Measurements from ENCODE around the gene XCL2. TPM values are rescaled to one million over a fixed set of nuclear protein-coding genes. Genes with fewer than 3 reads are reported as not detected.
"Not testable (repeated sequence)": the region's sequence is repeated elsewhere in the genome, so short reads cannot be mapped to it uniquely, and the experiment has no call there.

Gene XCL2
- total RNA-seq, 1 donor: 12.7 TPM

GRCh38 chr1:168545678-168546552 is 2.1 kb upstream of the XCL2 start:
- not testable (repeated sequence) for H3K27me3 ChIP-seq (ENCODE audit: insufficient read depth, low read length); H3K4me1 ChIP-seq (ENCODE audit: insufficient read depth, low read length); H3K9me3 ChIP-seq (ENCODE audit: low read depth, low read length); H3K4me3 ChIP-seq (ENCODE audit: low read length)

GRCh38 chr1:168542978-168543377 is 819 bp downstream of the XCL2 start:
- H3K4me1 ChIP-seq (ENCODE audit: insufficient read depth, low read length); H3K27me3 ChIP-seq (ENCODE audit: insufficient read depth, low read length); H3K9me3 ChIP-seq (ENCODE audit: low read depth, low read length); H3K4me3 ChIP-seq (ENCODE audit: low read length): not testable (repeated sequence)

GRCh38 chr1:168540798-168541197 is 3.0 kb downstream of the XCL2 start:
- not testable (repeated sequence) for H3K27me3 ChIP-seq (ENCODE audit: insufficient read depth, low read length); H3K4me3 ChIP-seq (ENCODE audit: low read length); H3K4me1 ChIP-seq (ENCODE audit: insufficient read depth, low read length); H3K9me3 ChIP-seq (ENCODE audit: low read depth, low read length)

- H3K4me3 ChIP-seq (ENCODE audit: low read length): no peak overlapping the region
- no peaks in the 10 kb centered on the region for H3K9me3 ChIP-seq (ENCODE audit: low read depth, low read length)
- no peaks in the 10 kb centered on the region for H3K27me3 ChIP-seq (ENCODE audit: insufficient read depth, low read length)
- H3K4me1 ChIP-seq (ENCODE audit: insufficient read depth, low read length): peaks cover 44% of the 10 kb centered on the region
These were observed 8.3 kb downstream of the XCL2 start for GRCh38 chr1:168535536-168535935.

- H3K4me1 ChIP-seq (ENCODE audit: insufficient read depth, low read length): peaks cover 56% of the 10 kb centered on the region
- no peaks in the 10 kb centered on the region for H3K27me3 ChIP-seq (ENCODE audit: insufficient read depth, low read length)
- H3K4me3 ChIP-seq (ENCODE audit: low read length): no peak overlapping the region
- no peaks in the 10 kb centered on the region for H3K9me3 ChIP-seq (ENCODE audit: low read depth, low read length)
These were observed 12.0 kb downstream of the XCL2 start for GRCh38 chr1:168531615-168532345.

- Histone ChIP-seq H3K9me3 (ENCODE audit: low read depth, low read length) (no peaks in the 10 kb centered on the region), H3K27me3 (ENCODE audit: insufficient read depth, low read length) (no peaks in the 10 kb centered on the region), H3K4me3 (ENCODE audit: low read length) (no peak overlapping the region), H3K4me1 (ENCODE audit: insufficient read depth, low read length) (peaks cover 38% of the 10 kb centered on the region)
These were observed 14.3 kb downstream of the XCL2 start for GRCh38 chr1:168529518-168529917.

- Histone ChIP-seq H3K27me3 (ENCODE audit: insufficient read depth, low read length) (no peaks in the 10 kb centered on the region), H3K4me3 (ENCODE audit: low read length) (no peak overlapping the region), H3K9me3 (ENCODE audit: low read depth, low read length) (peaks cover 4% of the 10 kb centered on the region), H3K4me1 (ENCODE audit: insufficient read depth, low read length) (peaks cover 44% of the 10 kb centered on the region)
These were observed 22.3 kb downstream of the XCL2 start for GRCh38 chr1:168521401-168522000.

- Histone ChIP-seq H3K4me3 (ENCODE audit: low read length) (no peak overlapping the region), H3K4me1 (ENCODE audit: insufficient read depth, low read length) (peaks cover 44% of the 10 kb centered on the region), H3K27me3 (ENCODE audit: insufficient read depth, low read length) (no peaks in the 10 kb centered on the region), H3K9me3 (ENCODE audit: low read depth, low read length) (peaks cover 4% of the 10 kb centered on the region)
These were observed 23.0 kb downstream of the XCL2 start for GRCh38 chr1:168520832-168521231.

- H3K9me3 ChIP-seq (ENCODE audit: low read depth, low read length): peaks cover 4% of the 10 kb centered on the region
- no peaks in the 10 kb centered on the region for H3K27me3 ChIP-seq (ENCODE audit: insufficient read depth, low read length)
- H3K4me1 ChIP-seq (ENCODE audit: insufficient read depth, low read length): peaks cover 46% of the 10 kb centered on the region
- no peak overlapping the region for H3K4me3 ChIP-seq (ENCODE audit: low read length)
These were observed 23.6 kb downstream of the XCL2 start for GRCh38 chr1:168520052-168520751.

- H3K9me3 ChIP-seq (ENCODE audit: low read depth, low read length): peaks cover 1% of the 10 kb centered on the region
- H3K4me1 ChIP-seq (ENCODE audit: insufficient read depth, low read length): peaks cover 60% of the 10 kb centered on the region
- H3K4me3 ChIP-seq (ENCODE audit: low read length): no peak overlapping the region
- no peaks in the 10 kb centered on the region for H3K27me3 ChIP-seq (ENCODE audit: insufficient read depth, low read length)
These were observed 25.0 kb downstream of the XCL2 start for GRCh38 chr1:168518813-168519212.

- Histone ChIP-seq H3K27me3 (ENCODE audit: insufficient read depth, low read length) (no peaks in the 10 kb centered on the region), H3K4me3 (ENCODE audit: low read length) (no peak overlapping the region), H3K9me3 (ENCODE audit: low read depth, low read length) (no peaks in the 10 kb centered on the region), H3K4me1 (ENCODE audit: insufficient read depth, low read length) (peaks cover 62% of the 10 kb centered on the region)
These were observed 25.6 kb downstream of the XCL2 start for GRCh38 chr1:168518201-168518689.

- Histone ChIP-seq H3K27me3 (ENCODE audit: insufficient read depth, low read length) (no peaks in the 10 kb centered on the region), H3K9me3 (ENCODE audit: low read depth, low read length) (no peaks in the 10 kb centered on the region), H3K4me3 (ENCODE audit: low read length) (no peak overlapping the region), H3K4me1 (ENCODE audit: insufficient read depth, low read length) (peaks cover 40% of the 10 kb centered on the region)
These were observed 29.3 kb downstream of the XCL2 start for GRCh38 chr1:168514455-168514854.

GRCh38 chr1:168513656-168514404 is 30.0 kb downstream of the XCL2 start:
- H3K9me3 ChIP-seq (ENCODE audit: low read depth, low read length): no peaks in the 10 kb centered on the region
- H3K4me1 ChIP-seq (ENCODE audit: insufficient read depth, low read length): peaks cover 39% of the 10 kb centered on the region
- no peak overlapping the region for H3K4me3 ChIP-seq (ENCODE audit: low read length)
- H3K27me3 ChIP-seq (ENCODE audit: insufficient read depth, low read length): no peaks in the 10 kb centered on the region

GRCh38 chr1:168512864-168513595 is 30.8 kb downstream of the XCL2 start:
- Histone ChIP-seq H3K9me3 (ENCODE audit: low read depth, low read length) (no peaks in the 10 kb centered on the region), H3K4me3 (ENCODE audit: low read length) (no peak overlapping the region), H3K4me1 (ENCODE audit: insufficient read depth, low read length) (peaks cover 35% of the 10 kb centered on the region)

More at GRCh38 chr1:168512864-168513595, 30.8 kb downstream of the XCL2 start:
- H3K27me3 ChIP-seq (ENCODE audit: insufficient read depth, low read length): no peaks in the 10 kb centered on the region
